HG03342 (cell line): ENCODE data around the gene LIPM.

Experiments
- ATAC-seq: cut with Tn5 transposase; IDR thresholded peaks from one replicate; pipeline ENCODE4 v1.9.1; 2021; ENCODE audit warnings: mild to moderate bottlenecking, moderate library complexity; ENCODE audit not compliant: unreplicated experiment

Gene LIPM

GRCh38 chr10:88802523-88803285, at the start of gene LIPM:
LIPM (plus strand) TSS chr10:88802730; CDS start chr10:88802897, 167 bp downstream.
- ATAC-seq: no peak

DNA sequence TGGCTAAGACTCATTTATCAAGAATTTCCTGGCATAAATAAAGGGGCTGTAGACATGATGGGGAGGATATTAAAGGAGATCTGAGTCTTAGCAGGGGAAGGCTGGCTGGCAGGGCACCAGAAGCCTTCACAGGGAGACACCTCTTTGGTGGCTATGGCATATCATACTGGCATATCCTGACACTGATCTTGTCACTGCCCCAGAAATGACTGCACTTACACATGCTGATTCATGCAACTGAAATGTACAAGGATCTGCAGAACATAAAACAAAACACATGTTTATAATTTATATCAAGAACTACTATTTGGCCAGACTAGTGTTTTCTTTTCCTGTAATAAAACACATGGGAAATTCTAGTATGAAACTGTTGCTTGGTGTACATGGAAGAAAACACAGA, 48.2 kb upstream of the LIPM start:
- no peak for ATAC-seq

DNA sequence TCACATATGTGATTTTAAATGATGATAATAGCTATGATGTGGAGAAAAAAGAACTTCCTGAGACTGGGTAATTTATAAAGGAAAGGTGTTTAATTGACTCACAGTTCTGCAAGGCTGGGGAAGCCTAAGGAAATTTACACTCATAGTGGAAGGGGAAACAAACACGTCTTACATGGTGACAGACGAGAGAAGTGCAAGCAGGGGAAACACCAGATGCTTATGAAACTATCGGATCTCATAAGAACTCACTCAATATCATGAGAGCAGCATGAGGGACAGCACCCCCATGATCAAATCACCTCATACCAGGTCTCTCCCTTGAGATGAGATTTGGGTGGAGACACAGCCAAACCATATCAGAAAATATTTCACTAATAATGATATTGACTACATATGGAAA, 46.8 kb upstream of the LIPM start:
- peak; percentile 52 for ATAC-seq

DNA sequence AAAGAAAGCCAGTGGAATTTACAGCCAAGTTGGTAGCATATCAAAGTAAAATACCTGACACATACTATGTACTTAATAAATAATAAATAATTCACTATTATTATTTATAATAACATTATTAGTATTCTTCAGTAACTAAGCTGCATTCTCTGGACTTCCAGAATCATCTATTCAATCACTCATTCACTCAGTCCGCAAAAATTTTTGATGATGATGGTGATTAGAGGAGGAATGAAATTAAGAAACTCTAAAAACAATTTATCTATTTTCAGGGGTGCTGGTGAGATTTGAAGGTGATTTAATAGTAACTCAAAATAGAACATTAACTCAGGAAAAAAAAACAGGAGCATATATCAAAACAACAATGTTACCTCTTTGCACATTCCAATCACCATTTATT, 45.9 kb upstream of the LIPM start:
- ATAC-seq: no peak

GRCh38 chr10:88759366-88760101, 43.0 kb upstream of the LIPM start, which contains the start of gene LIPN:
LIPN (plus strand) TSS chr10:88760020; CDS start chr10:88761406, 1,386 bp downstream.
- no peak for ATAC-seq

- ATAC-seq: no peak
Observed at GRCh38 chr10:88762906-88763305, 39.6 kb upstream of the LIPM start.

DNA sequence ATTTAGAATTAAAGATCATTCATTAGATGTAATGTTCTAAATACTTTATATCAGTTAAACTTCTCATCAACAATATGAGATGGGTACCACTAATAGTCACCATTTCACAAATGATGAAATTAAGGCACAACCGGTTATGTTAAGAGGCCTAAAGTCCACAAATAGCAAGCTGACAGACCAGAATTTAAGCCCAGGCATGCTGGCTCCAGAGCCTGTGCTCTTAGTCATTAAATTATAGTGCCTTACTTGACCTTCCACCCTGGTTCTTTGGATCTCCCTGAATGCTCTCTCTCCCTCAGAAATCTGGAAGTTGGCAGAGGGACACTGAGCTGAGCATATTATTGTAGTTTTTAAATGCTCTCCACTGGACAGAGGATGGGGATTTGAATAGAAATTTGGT, 39.1 kb upstream of the LIPM start:
- ATAC-seq: no peak

- no peak for ATAC-seq
Observed at GRCh38 chr10:88764110-88764509, 38.4 kb upstream of the LIPM start.

GRCh38 chr10:88765816-88766215, 36.7 kb upstream of the LIPM start:
- ATAC-seq: no peak

DNA sequence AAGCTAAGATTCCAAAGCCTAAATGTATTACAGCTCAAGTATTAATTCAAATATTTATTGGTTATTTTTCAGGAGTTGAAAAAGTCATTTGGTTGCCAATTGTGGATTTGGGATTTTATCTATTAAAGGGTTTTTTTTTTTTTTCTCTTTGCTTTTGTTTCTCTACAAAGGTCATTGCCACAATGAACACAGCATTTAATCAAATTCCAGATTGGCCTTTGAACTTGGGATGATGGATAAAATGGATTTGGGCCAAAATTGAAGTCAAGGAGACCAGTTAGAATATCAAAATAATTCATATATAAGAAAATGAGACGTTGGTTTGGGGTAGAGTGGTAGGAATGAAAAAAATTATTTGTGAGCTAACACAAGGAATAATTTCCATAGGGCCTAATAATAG, 33.1 kb upstream of the LIPM start:
- no peak for ATAC-seq

GRCh38 chr10:88781206-88781605, 21.3 kb upstream of the LIPM start:
- ATAC-seq: no peak

GRCh38 chr10:88782222-88782621, 20.3 kb upstream of the LIPM start:
- no peak for ATAC-seq

GRCh38 chr10:88783724-88784123, 18.8 kb upstream of the LIPM start:
- no peak for ATAC-seq

DNA sequence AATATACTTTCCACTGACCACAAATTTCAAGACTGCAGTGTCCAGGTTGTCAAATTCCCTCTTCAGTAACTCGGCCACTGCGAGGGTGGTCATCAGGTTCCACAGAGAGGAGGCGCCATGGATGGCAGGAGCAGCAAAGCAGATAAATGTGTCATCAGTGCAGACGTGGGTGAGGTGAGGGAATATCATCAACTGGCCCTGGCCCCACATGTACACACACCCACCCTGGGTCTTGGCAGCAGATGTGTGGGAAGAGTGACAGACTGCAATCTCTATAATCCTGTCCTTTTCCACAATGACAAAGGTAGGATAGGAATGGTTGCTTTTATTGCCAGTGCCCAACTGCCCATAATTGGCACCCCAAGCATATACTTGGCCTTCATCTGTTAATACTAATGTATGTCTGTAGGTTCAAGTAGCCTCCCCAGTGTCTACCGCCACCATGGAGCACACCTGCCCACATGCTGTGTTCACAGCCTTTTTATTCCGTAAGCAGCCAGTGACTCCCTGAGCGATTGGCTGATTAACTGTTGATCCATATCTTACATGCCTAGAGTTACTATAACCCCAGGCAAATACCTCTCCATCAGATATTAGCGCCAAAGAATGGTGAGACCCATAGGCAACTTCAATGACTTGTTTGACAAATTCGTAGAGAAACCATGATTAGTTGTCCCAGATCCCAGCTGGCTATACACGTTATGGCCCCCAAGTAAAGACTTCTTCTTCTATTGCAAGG, 16.3 kb upstream of the LIPM start:
- no peak for ATAC-seq

DNA sequence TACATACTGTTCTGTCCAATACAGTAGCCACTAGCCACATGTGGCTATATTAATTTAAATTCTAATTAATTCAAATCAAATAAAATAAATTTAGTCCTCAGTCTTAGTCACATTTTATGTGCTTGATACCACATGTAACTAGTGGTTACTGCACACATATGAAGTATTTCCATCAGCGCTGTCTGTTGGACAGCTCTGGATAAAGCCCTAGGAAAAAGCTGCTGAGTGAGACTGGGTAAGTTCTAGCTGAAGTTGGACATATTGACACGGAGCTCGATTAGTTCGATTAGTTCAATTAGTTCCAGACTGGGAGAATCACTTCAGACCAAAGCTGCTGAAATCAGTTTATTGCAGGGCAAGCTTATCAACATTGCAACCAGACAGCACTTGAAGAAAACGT, 15.1 kb upstream of the LIPM start:
- no peak for ATAC-seq

DNA sequence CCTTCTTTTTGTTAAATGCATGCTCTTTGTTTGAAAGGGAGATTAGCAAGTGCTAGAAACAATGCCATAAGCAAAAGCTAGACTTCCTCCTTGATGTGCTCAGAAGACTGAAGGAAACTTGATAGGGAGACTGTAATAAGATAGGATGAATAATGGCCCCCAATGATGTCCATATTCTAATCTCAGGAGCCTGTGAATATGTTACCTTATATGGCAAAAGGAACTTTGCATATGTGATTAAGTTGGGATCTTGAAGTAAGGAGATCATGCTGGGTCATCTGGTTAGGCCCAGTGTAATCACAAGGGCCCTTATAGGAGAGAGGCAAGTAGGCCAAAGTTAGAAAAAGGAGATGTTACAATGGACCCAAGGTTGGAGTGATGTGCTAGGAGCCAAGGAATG, 13.6 kb upstream of the LIPM start:
- ATAC-seq: no peak

GRCh38 chr10:88791924-88792323, 10.6 kb upstream of the LIPM start:
- ATAC-seq: no peak

DNA sequence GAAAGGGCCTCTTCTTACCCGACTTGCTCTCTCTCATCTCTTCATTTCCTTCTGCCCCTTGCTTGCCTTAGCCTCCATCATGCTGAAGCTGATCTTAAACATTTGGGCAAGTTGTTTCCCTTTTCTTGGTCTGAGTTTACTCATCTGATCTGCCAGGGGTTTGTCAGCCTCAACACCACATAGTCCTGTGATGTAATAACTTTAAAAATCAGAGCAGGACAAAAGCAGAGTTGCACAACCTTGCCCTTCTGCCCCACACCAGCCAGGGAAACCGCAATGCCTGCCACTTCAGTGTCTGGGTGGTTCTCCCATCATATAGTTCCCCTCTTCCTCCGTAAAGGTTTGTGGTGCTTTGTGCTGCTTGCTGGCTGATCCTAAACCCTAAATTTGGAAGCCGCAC, 9.9 kb upstream of the LIPM start:
- no peak for ATAC-seq

DNA sequence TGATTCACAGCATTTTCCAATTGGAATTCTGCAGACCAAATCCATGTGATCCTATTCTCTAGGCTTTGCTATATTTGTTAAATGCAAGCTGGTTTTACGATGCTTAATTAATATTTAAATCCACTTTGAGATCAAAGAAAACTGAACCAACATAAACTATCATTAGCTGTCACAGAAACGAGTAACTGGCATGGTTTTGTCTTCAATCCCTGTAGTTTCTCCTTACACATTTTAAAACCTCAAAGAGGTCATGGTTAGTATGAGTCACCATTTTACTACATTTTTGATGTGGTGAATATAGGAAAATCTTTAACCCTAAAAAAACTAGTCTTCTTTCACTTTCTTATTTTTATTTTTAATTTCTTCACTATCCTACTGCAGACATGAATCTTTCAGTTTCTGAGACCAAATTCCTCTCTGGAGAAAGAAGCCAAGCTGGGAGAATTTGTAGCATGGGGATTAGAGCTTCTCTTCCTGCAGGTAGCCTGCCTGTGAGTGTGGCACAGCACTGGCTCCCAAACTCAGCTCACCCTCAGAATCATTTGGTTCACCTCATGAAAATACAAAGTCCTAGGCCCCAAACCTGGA, 8.7 kb upstream of the LIPM start:
- ATAC-seq: no peak

GRCh38 chr10:88794731-88795130, 7.8 kb upstream of the LIPM start:
- ATAC-seq: no peak
